AG09309 (cell line): Measurements from ENCODE around the gene JAZF1.

Source experiments
- DNase-seq: peaks from one replicate; pipeline ENCODE4 v3.0.0-alpha.2; 2010; ENCODE audit warnings: low read depth
- H3K4me3 ChIP-seq: 2 replicates; pipeline ENCODE4 v1.5.1; 2011; ENCODE audit warnings: mild to moderate bottlenecking, low read depth, low read length, moderate library complexity; ENCODE audit not compliant: control insufficient read depth
- TF ChIP-seq, protein P1 (sequence below): IDR thresholded peaks from 2 replicates; pipeline ENCODE4 v1.5.1; 2011; ENCODE audit warnings: mild to moderate bottlenecking, low read depth, low read length, inconsistent platforms; ENCODE audit not compliant: insufficient read depth, control insufficient read depth; ENCODE audit errors: missing control alignments

The JAZF1 gene

DNA sequence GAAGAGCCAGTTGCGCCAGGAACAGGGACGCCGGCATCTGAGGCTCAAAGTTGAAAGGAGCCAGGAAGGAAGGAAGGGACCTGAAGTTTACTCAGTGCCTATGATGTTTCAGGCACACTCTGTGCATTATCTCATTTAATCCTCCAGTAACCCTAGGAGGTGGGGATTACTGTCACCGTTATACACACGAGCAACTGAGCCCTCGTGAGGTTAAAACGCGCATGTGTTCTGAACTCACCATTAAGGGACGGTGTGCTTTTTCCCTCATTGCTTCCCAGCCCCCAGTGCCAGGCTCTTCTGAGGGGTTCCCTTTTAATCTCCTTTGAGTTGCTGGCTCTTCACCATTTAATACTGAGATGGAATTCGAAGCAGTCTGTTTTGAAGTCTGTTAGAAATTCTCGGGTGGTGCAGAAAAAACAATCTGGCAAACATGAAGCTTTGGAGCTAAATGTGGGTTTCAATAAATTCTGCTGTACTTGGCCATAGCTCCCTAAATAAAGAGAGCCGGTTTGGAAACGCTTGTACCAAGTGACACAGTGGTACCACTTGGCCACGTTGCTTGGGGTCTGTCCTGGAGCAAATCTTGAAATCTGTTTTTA, 338.4 kb downstream of the JAZF1 start:
- TF ChIP-seq, protein P1, sequence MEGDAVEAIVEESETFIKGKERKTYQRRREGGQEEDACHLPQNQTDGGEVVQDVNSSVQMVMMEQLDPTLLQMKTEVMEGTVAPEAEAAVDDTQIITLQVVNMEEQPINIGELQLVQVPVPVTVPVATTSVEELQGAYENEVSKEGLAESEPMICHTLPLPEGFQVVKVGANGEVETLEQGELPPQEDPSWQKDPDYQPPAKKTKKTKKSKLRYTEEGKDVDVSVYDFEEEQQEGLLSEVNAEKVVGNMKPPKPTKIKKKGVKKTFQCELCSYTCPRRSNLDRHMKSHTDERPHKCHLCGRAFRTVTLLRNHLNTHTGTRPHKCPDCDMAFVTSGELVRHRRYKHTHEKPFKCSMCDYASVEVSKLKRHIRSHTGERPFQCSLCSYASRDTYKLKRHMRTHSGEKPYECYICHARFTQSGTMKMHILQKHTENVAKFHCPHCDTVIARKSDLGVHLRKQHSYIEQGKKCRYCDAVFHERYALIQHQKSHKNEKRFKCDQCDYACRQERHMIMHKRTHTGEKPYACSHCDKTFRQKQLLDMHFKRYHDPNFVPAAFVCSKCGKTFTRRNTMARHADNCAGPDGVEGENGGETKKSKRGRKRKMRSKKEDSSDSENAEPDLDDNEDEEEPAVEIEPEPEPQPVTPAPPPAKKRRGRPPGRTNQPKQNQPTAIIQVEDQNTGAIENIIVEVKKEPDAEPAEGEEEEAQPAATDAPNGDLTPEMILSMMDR = no peak
- DNase-seq = no peak
- no peak overlapping the region for H3K4me3 ChIP-seq

DNA sequence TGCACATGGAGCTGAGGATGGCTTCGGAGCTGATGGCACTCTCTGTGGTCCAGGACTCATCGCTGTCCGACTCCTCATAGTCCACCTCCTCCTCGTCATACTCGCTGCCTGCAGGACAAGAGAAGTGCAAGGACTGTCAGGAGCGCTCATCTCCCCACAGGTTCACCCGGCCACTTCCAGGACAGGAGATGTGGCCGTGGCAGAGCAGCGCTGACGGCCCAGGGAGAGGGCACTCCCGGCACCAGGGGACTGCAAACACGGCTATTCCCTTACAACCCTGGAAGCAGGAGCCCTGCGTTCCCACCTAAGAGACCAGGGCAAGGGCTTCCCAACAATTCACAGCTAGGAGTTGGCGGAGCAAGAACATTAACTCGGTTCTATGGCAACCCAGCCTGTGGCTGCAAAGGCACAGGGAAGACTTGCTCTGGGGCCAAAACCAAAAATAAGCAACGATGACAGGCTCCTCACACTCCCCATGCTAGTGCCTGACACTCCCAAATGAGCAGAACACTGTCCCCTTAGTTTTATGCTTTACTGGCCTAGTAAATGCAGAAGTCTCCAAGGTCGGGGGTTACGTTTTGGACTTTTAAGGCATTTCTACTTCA, 339.7 kb downstream of the JAZF1 start:
- TF ChIP-seq, protein P1 = no peak
- no peak overlapping the region for H3K4me3 ChIP-seq
- DNase-seq = no peak

DNA sequence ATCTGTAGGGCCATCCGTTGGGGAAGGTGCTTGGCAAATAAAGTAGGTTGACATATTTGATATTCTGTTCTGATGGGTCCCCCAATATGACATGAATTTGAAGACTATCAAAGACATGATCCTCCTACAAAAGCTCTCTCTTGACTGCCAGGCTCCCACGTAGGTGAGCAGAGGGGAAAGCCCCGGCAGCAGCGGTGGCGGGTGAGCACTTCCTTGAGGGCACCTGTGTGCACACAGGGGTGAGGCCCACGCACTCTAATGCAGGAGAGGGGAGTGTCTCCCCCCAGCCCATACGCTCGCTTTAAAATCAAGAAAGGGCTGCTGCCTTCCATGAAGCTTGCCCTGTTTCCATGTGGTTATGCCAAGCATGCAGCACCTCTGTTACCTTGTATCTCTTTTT, 340.3 kb downstream of the JAZF1 start:
- TF ChIP-seq, protein P1 = no peak
- H3K4me3 ChIP-seq = no peak overlapping the region
- DNase-seq = no peak

DNA sequence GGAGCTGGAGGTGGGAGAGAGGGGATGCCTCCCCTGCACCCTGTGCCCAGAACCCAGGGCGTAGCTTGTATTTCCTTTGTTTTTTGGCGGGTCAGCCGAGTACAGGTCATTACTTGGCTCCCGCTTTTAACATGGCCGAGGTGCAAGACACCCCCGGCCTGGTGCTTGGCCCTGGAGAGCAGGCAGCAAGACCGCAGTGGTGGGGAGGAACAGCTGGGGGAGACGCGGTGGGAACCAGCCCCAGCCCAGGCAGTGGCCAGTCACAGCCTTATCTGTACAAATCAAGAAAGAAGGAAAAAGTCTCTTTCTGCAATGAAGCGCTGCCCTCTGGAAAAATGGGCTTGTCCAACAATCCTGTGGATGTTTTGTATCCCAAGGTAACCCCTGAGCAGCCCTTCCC, 341.5 kb downstream of the JAZF1 start:
- no peak overlapping the region for H3K4me3 ChIP-seq
- no peak for DNase-seq
- TF ChIP-seq, protein P1 = no peak

DNA sequence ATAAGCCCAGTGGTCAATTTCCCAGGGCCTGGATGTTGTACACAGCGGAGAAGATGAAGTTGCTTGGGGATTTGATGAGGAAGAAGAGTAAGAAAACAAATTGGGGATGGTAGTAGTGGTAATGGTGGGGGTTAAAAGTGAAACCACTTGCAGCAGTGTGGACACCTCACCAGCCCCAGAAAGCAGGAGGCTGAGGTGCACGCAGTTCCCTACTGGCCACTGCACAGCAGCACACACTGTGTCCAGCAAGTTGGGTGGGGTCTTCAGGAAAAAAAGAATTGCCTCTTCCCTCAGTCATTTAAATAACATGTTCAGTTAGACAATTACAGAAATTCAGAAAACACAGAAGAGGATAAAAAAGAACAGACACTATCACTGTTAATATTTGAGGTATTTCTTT, 344.1 kb downstream of the JAZF1 start:
- no peak for DNase-seq
- no peak overlapping the region for H3K4me3 ChIP-seq
- TF ChIP-seq, protein P1 = no peak

DNA sequence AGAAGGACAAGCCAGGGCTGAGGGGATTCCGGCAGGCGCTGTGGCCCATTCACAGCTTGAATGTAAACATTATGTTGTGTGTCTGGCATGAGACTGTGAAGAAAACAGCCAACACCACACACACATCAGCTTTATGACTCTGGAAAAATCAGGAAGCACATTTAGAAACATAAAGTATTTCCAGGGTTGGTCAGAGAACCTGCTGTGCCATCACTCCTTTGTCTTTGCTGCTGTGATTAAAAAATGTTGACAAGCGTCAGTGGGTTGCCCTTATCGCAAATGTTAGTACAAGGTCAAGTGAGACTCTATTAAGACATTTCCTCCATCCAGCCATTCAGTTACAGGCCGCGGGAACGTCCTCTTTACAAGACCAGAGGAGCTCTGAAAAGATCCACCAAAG, 345.2 kb downstream of the JAZF1 start:
- DNase-seq = no peak
- TF ChIP-seq, protein P1 = no peak
- no peak overlapping the region for H3K4me3 ChIP-seq
